Neural crest cell (in vitro differentiated cells): ENCODE data around the gene SEPTIN7. TPM values are rescaled to one million over a fixed set of nuclear protein-coding genes. Genes with fewer than 3 reads are reported as not detected.
"Not testable (repeated sequence)": the region's sequence is repeated elsewhere in the genome, so short reads cannot be mapped to it uniquely, and the experiment has no call there.

Experiments used
- DNase-seq: peaks from one replicate; pipeline ENCODE4 v3.0.0; 2021; ENCODE audit warnings: low read depth, mixed read lengths, low spot score
- H3K27ac Mint-ChIP-seq: one replicate; pipeline ENCODE4 v1.8.0; 2021; ENCODE audit warnings: mild to moderate bottlenecking, mixed read lengths; ENCODE audit not compliant: unreplicated experiment
- H3K27me3 Mint-ChIP-seq: 2 replicates; pipeline ENCODE4 v1.8.0; 2021; ENCODE audit warnings: low read depth, mild to moderate bottlenecking, mixed read lengths
- H3K36me3 Mint-ChIP-seq: 2 replicates; pipeline ENCODE4 v1.8.0; 2021; ENCODE audit warnings: low read depth, mild to moderate bottlenecking, mixed read lengths
- H3K4me1 Mint-ChIP-seq: 2 replicates; pipeline ENCODE4 v1.8.0; 2021; ENCODE audit warnings: mixed read lengths
- H3K4me3 Mint-ChIP-seq: one replicate; pipeline ENCODE4 v1.8.0; 2021; ENCODE audit warnings: mild to moderate bottlenecking, mixed read lengths
- H3K9me3 Mint-ChIP-seq: 2 replicates; pipeline ENCODE4 v1.8.0; 2021; ENCODE audit warnings: mixed read lengths
- CTCF ChIP-seq: fragments of 200-600 bp; sonication (generic); conservative IDR thresholded peaks from 2 replicates; pipeline ENCODE4 v1.5.0; 2021; ENCODE audit warnings: antibody characterized with exemption, mild to moderate bottlenecking
- long read RNA-seq: library from polyadenylated mRNA; unstranded; transcript quantifications from one replicate; pipeline ENCODE4 v2.0.0, GENCODE V29; 2020
- total RNA-seq: library from RNA; stranded (reverse); gene quantifications from 2 replicates; pipeline ENCODE4 v1.2.1, GENCODE V29; 2021

Gene SEPTIN7
- 210 and 223 TPM in 2 replicates for total RNA-seq
- long read RNA-seq, full-length matches to known transcripts = 194 of 307 reads
- long read RNA-seq, partial matches to known transcripts = 68 of 307 reads
- long read RNA-seq, other reads (novel, unspliced or antisense) = 45 of 307 reads

DNA sequence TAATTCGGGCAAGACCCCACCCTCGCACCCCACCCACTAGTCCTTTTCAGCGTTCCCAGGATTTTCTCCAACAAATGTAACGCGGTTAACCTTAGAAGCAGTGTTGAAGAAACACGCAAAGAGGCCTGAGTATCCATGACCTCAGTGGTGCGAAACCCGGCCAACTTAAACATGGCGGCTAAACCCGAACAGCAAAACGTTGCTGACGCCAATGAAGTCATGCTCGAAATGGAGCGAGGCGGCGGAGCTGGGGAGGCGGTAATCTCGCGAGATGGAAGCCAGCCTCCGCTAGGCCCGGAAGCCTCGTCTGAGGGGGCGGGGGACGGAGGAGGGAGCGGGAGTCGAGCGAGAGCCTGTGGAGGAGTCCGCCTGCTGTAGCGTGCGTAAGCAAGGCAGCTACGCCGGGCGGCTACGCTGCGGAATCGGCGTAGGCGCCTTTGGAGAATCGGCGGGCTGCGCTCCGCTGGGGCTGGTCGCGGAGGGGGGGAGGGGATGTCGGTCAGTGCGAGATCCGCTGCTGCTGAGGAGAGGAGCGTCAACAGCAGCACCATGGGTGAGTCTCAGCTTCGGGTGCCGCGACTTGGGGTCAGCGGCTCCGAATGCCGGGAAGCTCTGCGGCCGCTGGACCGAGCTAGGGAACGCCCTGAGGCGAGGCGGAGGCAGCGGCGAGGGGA lies at the start of gene SEPTIN7:
Gene SEPTIN7 (plus strand): TSS at position 340 of the 674 bp plus-strand sequence. CDS start 153 bp downstream, at position 493.
- DNase-seq = peak; percentile 97
- H3K27ac Mint-ChIP-seq = peak within 1 kb of the TSS; percentile 100
- TF ChIP-seq CTCF = no peak
- H3K4me3 Mint-ChIP-seq = peak within 1 kb of the TSS; percentile 99
- no peaks in the 10 kb centered on the region for H3K36me3 Mint-ChIP-seq
- H3K9me3 Mint-ChIP-seq = peaks cover 4% of the 10 kb centered on the region
- peaks cover 47% of the 10 kb centered on the region for H3K4me1 Mint-ChIP-seq
- no peaks in the 10 kb centered on the region for H3K27me3 Mint-ChIP-seq

GRCh38 chr7:35752742-35753141 lies 48.1 kb upstream of the SEPTIN7 start:
- TF ChIP-seq CTCF = no peak
- H3K27me3 Mint-ChIP-seq = no peaks in the 10 kb centered on the region
- H3K27ac Mint-ChIP-seq = no peak overlapping the region
- no peak overlapping the region for H3K4me3 Mint-ChIP-seq
- DNase-seq = no peak
- peaks cover 7% of the 10 kb centered on the region for H3K4me1 Mint-ChIP-seq
- H3K9me3 Mint-ChIP-seq = no peaks in the 10 kb centered on the region
- no peaks in the 10 kb centered on the region for H3K36me3 Mint-ChIP-seq

GRCh38 chr7:35753761-35754603 lies 46.9 kb upstream of the SEPTIN7 start:
- no peak for DNase-seq
- no peaks in the 10 kb centered on the region for H3K36me3 Mint-ChIP-seq
- H3K9me3 Mint-ChIP-seq = no peaks in the 10 kb centered on the region
- no peak overlapping the region for H3K4me3 Mint-ChIP-seq
- no peak for TF ChIP-seq CTCF
- H3K27ac Mint-ChIP-seq = no peak overlapping the region
- no peaks in the 10 kb centered on the region for H3K27me3 Mint-ChIP-seq
- peaks cover 17% of the 10 kb centered on the region for H3K4me1 Mint-ChIP-seq

GRCh38 chr7:35754741-35755140 lies 46.1 kb upstream of the SEPTIN7 start:
- no peak overlapping the region for H3K4me3 Mint-ChIP-seq
- TF ChIP-seq CTCF = no peak
- no peaks in the 10 kb centered on the region for H3K36me3 Mint-ChIP-seq
- no peaks in the 10 kb centered on the region for H3K9me3 Mint-ChIP-seq
- H3K4me1 Mint-ChIP-seq = peaks cover 14% of the 10 kb centered on the region
- H3K27me3 Mint-ChIP-seq = no peaks in the 10 kb centered on the region
- no peak for DNase-seq
- H3K27ac Mint-ChIP-seq = no peak overlapping the region

DNA sequence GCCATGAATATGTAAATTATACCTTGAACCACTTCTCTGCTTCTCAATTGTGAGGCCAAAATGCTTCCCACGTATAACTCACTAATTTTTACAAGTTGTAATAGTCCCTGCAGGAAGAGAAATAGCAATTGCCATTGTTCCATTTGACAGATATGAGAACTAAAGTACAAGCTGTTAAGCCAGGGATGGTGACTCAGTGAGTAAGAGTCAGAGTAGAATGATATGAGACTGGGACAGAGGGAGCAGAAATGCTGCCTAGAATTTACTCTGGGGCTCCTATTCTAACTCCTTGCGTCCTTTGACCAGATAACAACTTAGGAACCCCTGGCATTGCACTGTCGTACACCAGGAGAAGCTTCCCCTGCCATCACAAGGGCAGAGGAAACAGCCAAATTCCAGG lies 45.1 kb upstream of the SEPTIN7 start:
- no peak for DNase-seq
- no peak overlapping the region for H3K4me3 Mint-ChIP-seq
- no peaks in the 10 kb centered on the region for H3K9me3 Mint-ChIP-seq
- H3K27me3 Mint-ChIP-seq = no peaks in the 10 kb centered on the region
- peaks cover 11% of the 10 kb centered on the region for H3K4me1 Mint-ChIP-seq
- no peak for TF ChIP-seq CTCF
- no peak overlapping the region for H3K27ac Mint-ChIP-seq
- no peaks in the 10 kb centered on the region for H3K36me3 Mint-ChIP-seq

- DNase-seq, H3K4me3 Mint-ChIP-seq, H3K27ac Mint-ChIP-seq, H3K36me3 Mint-ChIP-seq, H3K27me3 Mint-ChIP-seq, H3K9me3 Mint-ChIP-seq: not testable (repeated sequence)
- H3K4me1 Mint-ChIP-seq = peaks cover 11% of the 10 kb centered on the region
Observed at GRCh38 chr7:35756453-35756852, 44.4 kb upstream of the SEPTIN7 start.
